Measurements from ENCODE around the gene VILL.

DNA sequence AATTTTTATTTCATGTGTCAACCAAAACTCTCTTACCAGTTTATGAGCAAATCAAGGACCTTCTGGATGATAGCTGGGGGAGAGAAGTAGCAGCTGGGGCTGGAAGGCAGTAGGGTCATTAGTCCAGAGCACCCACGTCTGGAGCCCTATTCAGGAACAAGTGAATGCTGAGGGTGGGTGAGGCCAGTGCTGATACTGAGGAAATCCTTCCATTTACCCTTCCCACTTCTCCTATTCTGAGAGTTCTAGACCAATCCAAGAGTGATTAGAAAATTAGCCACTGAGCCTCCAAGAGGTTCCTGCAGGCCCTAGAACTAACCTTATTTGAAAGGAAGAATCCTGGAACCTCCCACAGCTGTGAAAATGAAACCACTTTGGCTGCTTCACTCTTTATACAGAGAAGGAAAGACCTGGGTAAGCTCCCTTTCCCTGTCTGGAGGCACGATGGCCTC lies 46.2 kb upstream of the VILL start:
- TF ChIP-seq CTCF (conservative IDR thresholded peaks at IDR 0.05; ENCODE audit: low read length) = no peak
- TF ChIP-seq EZH2phosphoT487 (IDR thresholded peaks at IDR 0.05; ENCODE audit: borderline replicate concordance, low read depth, low read length) = no peak

Data from OCI-LY7 (cell line).